Measurements from ENCODE around the gene NSMF.

Gene NSMF

GRCh38 chr9:137449081-137449844 is 9.9 kb downstream of the NSMF start:
- TF ChIP-seq, protein P1, sequence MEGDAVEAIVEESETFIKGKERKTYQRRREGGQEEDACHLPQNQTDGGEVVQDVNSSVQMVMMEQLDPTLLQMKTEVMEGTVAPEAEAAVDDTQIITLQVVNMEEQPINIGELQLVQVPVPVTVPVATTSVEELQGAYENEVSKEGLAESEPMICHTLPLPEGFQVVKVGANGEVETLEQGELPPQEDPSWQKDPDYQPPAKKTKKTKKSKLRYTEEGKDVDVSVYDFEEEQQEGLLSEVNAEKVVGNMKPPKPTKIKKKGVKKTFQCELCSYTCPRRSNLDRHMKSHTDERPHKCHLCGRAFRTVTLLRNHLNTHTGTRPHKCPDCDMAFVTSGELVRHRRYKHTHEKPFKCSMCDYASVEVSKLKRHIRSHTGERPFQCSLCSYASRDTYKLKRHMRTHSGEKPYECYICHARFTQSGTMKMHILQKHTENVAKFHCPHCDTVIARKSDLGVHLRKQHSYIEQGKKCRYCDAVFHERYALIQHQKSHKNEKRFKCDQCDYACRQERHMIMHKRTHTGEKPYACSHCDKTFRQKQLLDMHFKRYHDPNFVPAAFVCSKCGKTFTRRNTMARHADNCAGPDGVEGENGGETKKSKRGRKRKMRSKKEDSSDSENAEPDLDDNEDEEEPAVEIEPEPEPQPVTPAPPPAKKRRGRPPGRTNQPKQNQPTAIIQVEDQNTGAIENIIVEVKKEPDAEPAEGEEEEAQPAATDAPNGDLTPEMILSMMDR (IDR thresholded peaks at IDR 0.05), result no peak
- no peak for TF ChIP-seq ZFX (IDR thresholded peaks at IDR 0.05; ENCODE audit: borderline replicate concordance)
- H3K27ac ChIP-seq, result no peak overlapping the region

GRCh38 chr9:137448602-137448962 is 10.6 kb downstream of the NSMF start:
- TF ChIP-seq ZFX (IDR thresholded peaks at IDR 0.05; ENCODE audit: borderline replicate concordance), result no peak
- TF ChIP-seq, protein P1 (IDR thresholded peaks at IDR 0.05), result no peak
- H3K27ac ChIP-seq, result no peak overlapping the region

DNA sequence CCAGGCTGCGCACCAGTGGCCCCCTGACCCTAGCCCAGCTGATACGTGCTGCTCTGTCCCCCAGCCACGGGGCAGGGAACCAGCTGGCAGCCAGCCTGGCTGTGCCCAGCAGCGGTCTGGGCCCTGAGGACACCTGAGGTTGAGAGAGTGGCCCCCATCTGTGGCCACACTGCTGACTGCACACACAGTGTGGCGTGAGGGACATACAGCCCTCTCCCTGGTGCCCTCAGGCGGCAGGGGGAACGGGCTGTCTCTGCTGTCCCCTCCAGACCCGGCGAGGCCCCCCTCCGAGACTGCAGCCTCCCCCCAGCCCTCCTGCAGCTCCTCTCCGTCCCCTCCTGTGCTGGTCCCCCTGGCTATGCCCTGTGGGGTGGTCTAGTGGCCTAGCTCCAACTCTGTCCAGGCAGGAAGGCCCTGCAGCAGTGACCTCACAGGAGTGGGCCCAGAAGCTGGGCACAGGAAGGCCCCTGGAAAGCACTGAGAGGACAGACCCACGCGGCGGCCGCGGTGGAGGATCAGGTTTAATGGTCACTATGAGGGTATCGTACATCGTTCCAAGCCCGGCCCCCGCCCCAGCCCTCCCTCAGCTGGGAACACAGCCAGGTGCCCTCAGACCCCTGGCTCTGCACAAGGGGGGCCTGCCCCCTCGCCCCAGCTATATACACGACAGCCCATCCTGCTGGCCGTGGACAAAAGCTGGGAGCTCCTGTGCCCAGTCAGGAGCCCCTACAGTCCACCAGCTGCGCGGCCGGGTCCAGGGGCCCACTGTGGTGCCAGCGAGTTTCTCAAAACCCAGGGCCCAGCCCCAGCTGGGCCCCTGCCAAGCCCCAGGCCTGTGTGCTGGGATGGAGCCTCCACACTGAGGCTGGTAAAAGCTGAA is 11.2 kb downstream of the NSMF start:
- no peak overlapping the region for H3K27ac ChIP-seq
- TF ChIP-seq ZFX (IDR thresholded peaks at IDR 0.05; ENCODE audit: borderline replicate concordance), result no peak
- TF ChIP-seq, protein P1 (IDR thresholded peaks at IDR 0.05), result no peak

- TF ChIP-seq ZFX (IDR thresholded peaks at IDR 0.05; ENCODE audit: borderline replicate concordance), result no peak
- TF ChIP-seq, protein P1 (IDR thresholded peaks at IDR 0.05), result no peak
- no peak overlapping the region for H3K27ac ChIP-seq
Measured at GRCh38 chr9:137446851-137447471, 12.2 kb downstream of the NSMF start.

DNA sequence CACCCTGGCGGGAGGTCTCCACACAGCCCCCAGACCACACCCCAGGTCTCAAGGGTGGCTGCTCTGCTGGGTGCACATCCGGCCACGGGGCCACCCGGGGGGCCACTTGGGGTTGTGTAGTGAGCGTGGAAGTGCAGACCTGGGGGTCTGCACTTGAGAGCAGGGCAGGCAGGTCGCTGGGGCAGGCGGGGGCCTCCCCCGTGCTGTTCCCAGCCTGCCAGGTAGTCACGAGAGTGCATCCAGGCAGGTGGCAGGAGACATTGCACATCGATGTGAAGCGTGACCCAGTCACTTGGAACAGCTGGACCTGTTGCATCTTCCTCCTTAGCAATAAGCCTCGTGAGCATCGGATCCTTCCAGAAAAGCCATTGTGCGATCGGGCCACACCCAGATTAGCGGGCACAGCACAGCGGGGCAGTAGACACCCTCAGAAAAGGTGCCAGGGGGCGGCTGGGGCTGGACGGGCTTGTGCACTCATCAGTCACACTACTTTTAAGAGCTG is 13.2 kb downstream of the NSMF start:
- TF ChIP-seq, protein P1 (IDR thresholded peaks at IDR 0.05), result no peak
- no peak for TF ChIP-seq ZFX (IDR thresholded peaks at IDR 0.05; ENCODE audit: borderline replicate concordance)

GRCh38 chr9:137445275-137445807 is 13.8 kb downstream of the NSMF start:
- TF ChIP-seq ZFX (IDR thresholded peaks at IDR 0.05; ENCODE audit: borderline replicate concordance), result no peak
- TF ChIP-seq, protein P1 (IDR thresholded peaks at IDR 0.05), result peak; percentile 95

More for the DNA sequence above, 13.2 kb downstream of the NSMF start:
- H3K27ac ChIP-seq, result no peak overlapping the region

More at GRCh38 chr9:137445275-137445807, 13.8 kb downstream of the NSMF start:
- no peak overlapping the region for H3K27ac ChIP-seq

All from 22Rv1 (cell line).